GM12878 (cell line): ENCODE results near the gene CFAP299. TPM values are rescaled to one million over a fixed set of nuclear protein-coding genes. Genes with fewer than 3 reads are reported as not detected.

Source experiments
- ATAC-seq: fragments of 200-7000 bp; cut with Tn5 transposase; 3 replicates; pipeline ENCODE4 v1.9.1; 2020; ENCODE audit warnings: mild to moderate bottlenecking, moderate library complexity
- BruUV-seq: library from RNA; stranded (reverse); fragments of 400-500 nt; replicated peaks from 2 replicates; lab custom pipeline; 2021; lab: Mats Ljungman, UMichigan
- CTCF ChIA-PET: fragments of 300-600 bp; sonication (Branson Sonifier 250); formaldehyde crosslinking; extraction: SDS; loops from one replicate; lab custom pipeline; 2021; ENCODE audit warnings: inconsistent platforms; lab: Yijun Ruan, JAX
- POLR2A ChIA-PET: fragments of 350-600 bp; formaldehyde crosslinking; extraction: SDS; loops from one replicate; lab custom pipeline; 2021; ENCODE audit warnings: inconsistent platforms; lab: Charles Lee
- RAD21 ChIA-PET: fragments of 300-600 bp; sonication (Branson Sonifier 250); formaldehyde crosslinking; loops from one replicate; lab custom pipeline; 2023; ENCODE audit warnings: antibody characterized with exemption; ENCODE audit not compliant: unreplicated experiment; lab: Charles Lee
- SMC1A ChIA-PET: fragments of 300-600 bp; sonication (Branson Sonifier 250); formaldehyde crosslinking; loops from one replicate; lab custom pipeline; 2023; ENCODE audit not compliant: unreplicated experiment, uncharacterized antibody; lab: Charles Lee
- DNase-seq: peaks from one replicate; pipeline ENCODE4 v3.0.0-alpha.2; 2011; ENCODE audit warnings: low read depth, low spot score
- FAIRE-seq: peaks from 3 replicates; lab custom pipeline; 2011; peaks lifted over from hg19 to GRCh38; lab: Jason Lieb, UNC
- H2AFZ ChIP-seq: 2 replicates; pipeline ENCODE4 v1.6.0; 2011; ENCODE audit warnings: low read depth, low read length, control low read depth; ENCODE audit not compliant: control insufficient read depth
- H3K27ac ChIP-seq: 2 replicates; pipeline ENCODE4 v1.5.1; 2011; ENCODE audit warnings: control low read depth; ENCODE audit not compliant: control insufficient read depth, insufficient read depth
- H3K27me3 ChIP-seq, 2 experiments: replicated peaks in 1 of 2; 2 replicates each; pipeline versions ENCODE4 v1.6.0 to v1.6.1; 2011; ENCODE audit warnings: low read length in 1 of 2; ENCODE audit not compliant: control insufficient read depth in 2 of 2, insufficient read depth in 2 of 2
- H3K36me3 ChIP-seq, 2 experiments: 2 replicates each; pipeline ENCODE4 v1.5.1; 2011; ENCODE audit warnings: low read length in 1 of 2; ENCODE audit not compliant: control insufficient read depth in 2 of 2, insufficient read depth in 2 of 2
- H3K4me1 ChIP-seq: 2 replicates; pipeline ENCODE4 v1.6.1; 2011; ENCODE audit warnings: mild to moderate bottlenecking, low read length, moderate library complexity, mixed read lengths; ENCODE audit not compliant: control insufficient read depth, insufficient read depth
- H3K4me2 ChIP-seq: 2 replicates; pipeline ENCODE4 v1.6.0; 2011; ENCODE audit warnings: control low read depth; ENCODE audit not compliant: control insufficient read depth, insufficient read depth
- H3K4me3 ChIP-seq: fragments of 200-600 bp; sonication (generic); 2 replicates; pipeline ENCODE4 v1.5.1; 2016
- H3K79me2 ChIP-seq: 2 replicates; pipeline ENCODE4 v1.6.0; 2011; ENCODE audit warnings: low read length; ENCODE audit not compliant: control insufficient read depth, insufficient read depth
- H3K9ac ChIP-seq: 2 replicates; pipeline ENCODE4 v1.8.0; 2011; ENCODE audit warnings: low read length, control low read depth, mixed read lengths; ENCODE audit not compliant: control insufficient read depth, insufficient read depth
- H3K9me3 ChIP-seq: replicated peaks from 3 replicates; pipeline ENCODE4 v1.5.1; 2011; ENCODE audit warnings: mild to moderate bottlenecking, low read length; ENCODE audit not compliant: control insufficient read depth, insufficient read depth
- H4K20me1 ChIP-seq: 2 replicates; pipeline ENCODE4 v1.6.0; 2011; ENCODE audit not compliant: control insufficient read depth, insufficient read depth
- ATF7 ChIP-seq: fragments of 450-650 bp; IDR thresholded peaks from 2 replicates; pipeline ENCODE4 v1.6.1; 2016; ENCODE audit warnings: low read depth, mild to moderate bottlenecking
- CBX5 ChIP-seq: sonication (generic); IDR thresholded peaks from 2 replicates; pipeline ENCODE4 v1.6.1; 2016; ENCODE audit warnings: low read depth, moderate library complexity, mild to moderate bottlenecking, inconsistent platforms
- CHD1 ChIP-seq: IDR thresholded peaks from 2 replicates; pipeline ENCODE4 v1.6.1; 2012; ENCODE audit warnings: low read depth, low read length, improper control_type of control experiment
- EZH2 ChIP-seq: IDR thresholded peaks from 2 replicates; pipeline ENCODE4 v1.6.1; 2012; ENCODE audit warnings: low read depth, mild to moderate bottlenecking, control low read depth, inconsistent platforms, low read length, borderline replicate concordance; ENCODE audit not compliant: control insufficient read depth
- MTA2 ChIP-seq: fragments of 450-650 bp; IDR thresholded peaks from 2 replicates; pipeline ENCODE4 v1.6.1; 2016; ENCODE audit warnings: low read depth, mild to moderate bottlenecking, moderate library complexity
- NR2C2 ChIP-seq: IDR thresholded peaks from 2 replicates; pipeline ENCODE4 v1.6.1; 2011; ENCODE audit warnings: borderline replicate concordance, low read depth; ENCODE audit not compliant: control insufficient read depth, insufficient read length
- SP1 ChIP-seq: IDR thresholded peaks from one replicate; pipeline ENCODE4 v1.6.1; 2011; ENCODE audit warnings: low read depth, low read length
- YY1 ChIP-seq: IDR thresholded peaks from 2 replicates; pipeline ENCODE4 v1.6.1; 2011; ENCODE audit warnings: low read depth, mild to moderate bottlenecking, low read length
- ZNF207 ChIP-seq: fragments of 450-650 bp; IDR thresholded peaks from 2 replicates; pipeline ENCODE4 v1.6.1; 2014; ENCODE audit warnings: antibody characterized with exemption, mild to moderate bottlenecking, borderline replicate concordance
- WGBS: methylation state at CpG from one replicate; pipeline ENCODE4 v1.1.6; 2016; ENCODE audit warnings: low lambda C conversion rate; ENCODE audit not compliant: insufficient replicate concordance, insufficient coverage; ENCODE audit errors: missing lambda C conversion rate; 5-methylcytosine and 5-hydroxymethylcytosine counted together
- in situ Hi-C: fragments of 300-500 bp; cut with MboI; formaldehyde crosslinking; loops from 9 replicates; pipeline ENCODE4 v1.14.3; 2018; ENCODE audit warnings: mixed read lengths
- intact Hi-C: fragments of 100-400 bp; cut with micrococcal nuclease; formaldehyde crosslinking; loops from one replicate; pipeline ENCODE4 v1.14.2; 2022; ENCODE audit not compliant: unreplicated experiment
- polyA plus RNA-seq, 11 experiments: library from polyadenylated mRNA; depleted of rRNA in 4 of 11; unstranded in 6 of 11; stranded (reverse) in 5 of 11; fragments of >200 nt; fragmentation: Nextera tagmentation in 4 of 11; fragmentation: Illumina TruSeq in 1 of 11; extraction: Ambion mirVana in 4 of 11; extraction: Trizol in 1 of 11; gene quantifications; 1 replicate in 1 of 11; 2 replicates in 10 of 11; pipeline versions ENCODE4 v1.2.1 to v1.2.3, GENCODE V29; 2011 to 2016; ENCODE audit warnings: inconsistent platforms in 2 of 11, missing spikeins in 2 of 11, low read depth in 1 of 11
- total RNA-seq, 4 experiments: library from RNA; depleted of rRNA in 3 of 4; stranded (reverse); fragments of >200 nt in 3 of 4; fragmentation: Illumina TruSeq in 1 of 4; extraction: Trizol in 1 of 4; gene quantifications; 2 replicates each; pipeline versions ENCODE4 v1.2.1 to v1.2.3, GENCODE V29; 2013 to 2021
- TF ChIP-seq, protein P1 (sequence below): IDR thresholded peaks from 2 replicates; pipeline ENCODE4 v1.6.1; 2011; ENCODE audit warnings: mild to moderate bottlenecking, low read depth, low read length, moderate library complexity; ENCODE audit not compliant: insufficient replicate concordance
- TF ChIP-seq, protein P2 (sequence below): fragments of 450-650 bp; IDR thresholded peaks from 2 replicates; pipeline ENCODE4 v1.6.1; 2017; ENCODE audit warnings: mild to moderate bottlenecking, moderate library complexity

Gene CFAP299
- total and polyA plus RNA-seq, 10 of the 15 experiments (the other 5 are each of a cell fraction or from before 2014, with no cell fraction given) = 0.06 to 0.34 TPM; not detected in 8

DNA sequence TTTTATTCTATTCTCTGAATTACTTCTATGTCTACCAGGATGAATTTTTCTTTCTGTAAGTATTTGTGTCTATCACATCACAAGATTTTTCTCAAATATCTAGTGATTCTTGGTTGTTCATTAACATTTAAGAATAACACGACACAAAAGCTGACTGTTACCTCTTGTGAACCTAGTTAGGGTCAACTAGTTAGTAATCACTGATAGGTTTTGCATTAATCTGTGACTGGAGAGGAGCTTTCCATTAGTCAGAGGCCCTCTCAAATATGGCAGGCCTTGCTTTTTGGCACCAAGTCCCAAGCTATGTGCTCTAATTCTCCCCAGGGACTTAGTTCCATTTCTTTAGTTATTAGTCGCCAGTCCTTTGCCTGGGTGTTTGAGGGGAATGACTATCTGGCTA, 259.2 kb downstream of the CFAP299 start:
- H3K79me2 ChIP-seq = no peaks in the 10 kb centered on the region
- WGBS = 0% methylated on average over 2 of the region's 2 CpGs
- in situ Hi-C loops (no loop called here), intact Hi-C loops (no loop called here)
- no peak for FAIRE-seq
- POLR2A ChIA-PET = no interaction called here
- BruUV-seq = no TSS peak
- no peaks in the 10 kb centered on the region for H3K36me3 ChIP-seq
- no peaks in the 10 kb centered on the region for H3K9me3 ChIP-seq
- TF ChIP-seq EZH2 (no peak), CBX5 (no peak), YY1 (no peak)
- H2AFZ ChIP-seq = no peak overlapping the region
- no peak overlapping the region for H3K4me3 ChIP-seq
- no peaks in the 10 kb centered on the region for H3K4me1 ChIP-seq
- H4K20me1 ChIP-seq = no peaks in the 10 kb centered on the region
- no peak for ATAC-seq
- DNase-seq = no peak
- no peak overlapping the region for H3K9ac ChIP-seq
- H3K27me3 ChIP-seq = no peaks in the 10 kb centered on the region
- RAD21 ChIA-PET = interaction anchor here (0.6 kb wide), 1 partner anchor 436 kb away, joined by 3 read pairs; the partner anchor contains the start of gene BMP3
- H3K27ac ChIP-seq = no peak overlapping the region
- CTCF ChIA-PET = interaction anchor here (1.1 to 4.2 kb wide), 4 partner anchors 14 to 445 kb away, joined by 4 to 28 read pairs (median 4); no protein-coding TSS in a partner anchor
- SMC1A ChIA-PET = interaction anchor here (2.1 kb wide), 1 partner anchor 397 kb away, joined by 6 read pairs; no protein-coding TSS in a partner anchor
- no peak overlapping the region for H3K4me2 ChIP-seq

DNA sequence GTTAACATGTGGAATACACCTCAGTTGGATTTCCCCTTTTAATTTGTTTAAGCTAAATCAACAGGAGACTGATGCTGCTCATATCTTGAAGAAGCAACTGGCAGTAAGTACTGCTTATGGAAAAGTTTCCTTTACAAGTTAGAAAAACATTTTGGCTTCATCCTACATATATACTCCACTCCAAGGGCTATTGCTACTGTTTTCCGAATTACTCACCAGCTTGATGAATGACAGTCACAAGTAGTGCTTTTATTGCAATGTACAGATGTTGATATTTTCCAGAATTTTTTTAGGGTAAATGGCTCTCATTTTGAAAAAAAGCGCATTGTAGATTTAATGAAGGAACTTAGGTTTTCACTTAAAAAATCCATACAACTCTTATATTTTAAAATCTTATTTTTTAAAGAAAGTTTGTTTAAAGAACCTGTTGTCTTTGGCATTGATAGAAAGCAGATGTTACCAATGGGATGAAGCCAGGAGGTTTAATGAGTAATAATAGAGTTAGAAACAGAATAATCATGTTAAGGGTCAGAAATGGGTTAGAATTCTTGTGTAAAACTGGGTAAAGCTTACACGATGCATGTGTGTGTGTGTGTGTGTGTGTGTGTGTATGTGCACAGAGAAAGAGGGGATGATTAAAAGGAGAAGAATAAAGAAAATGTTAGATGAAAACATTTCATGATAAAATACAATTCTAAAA, 272.9 kb downstream of the CFAP299 start:
- BruUV-seq = no TSS peak
- ChIA-PET SMC1A (interaction anchor here (1.0 to 1.5 kb wide), 2 partner anchors 12 to 156 kb away, joined by 3 to 5 read pairs; no protein-coding TSS in a partner anchor), CTCF (interaction anchor here (0.7 to 4.3 kb wide), 3 partner anchors 147 to 744 kb away, joined by 3 to 22 read pairs (median 4); no protein-coding TSS in a partner anchor), POLR2A (interaction anchor here (0.5 kb wide), 1 partner anchor 21 kb away, joined by 3 read pairs; no protein-coding TSS in a partner anchor), RAD21 (no interaction called here)
- Histone ChIP-seq H3K9me3 (no peaks in the 10 kb centered on the region), H3K4me3 (no peak overlapping the region), H3K36me3 (no peaks in the 10 kb centered on the region), H4K20me1 (no peaks in the 10 kb centered on the region), H3K4me1 (0 out of 2 replicates have a peak, but pooled peaks cover 6% of the 10 kb centered on the region), H3K27me3 (no peaks in the 10 kb centered on the region), H3K9ac (no peak overlapping the region), H3K27ac (no peak overlapping the region), H3K79me2 (no peaks in the 10 kb centered on the region), H2AFZ (no peak overlapping the region), H3K4me2 (no peak overlapping the region)
- FAIRE-seq = no peak
- ATAC-seq = no peak
- DNase-seq = no peak
- intact Hi-C loops (no loop called here), in situ Hi-C loops (no loop called here)
- WGBS = 30% methylated on average over 3 of the region's 3 CpGs
- TF ChIP-seq, protein P1, sequence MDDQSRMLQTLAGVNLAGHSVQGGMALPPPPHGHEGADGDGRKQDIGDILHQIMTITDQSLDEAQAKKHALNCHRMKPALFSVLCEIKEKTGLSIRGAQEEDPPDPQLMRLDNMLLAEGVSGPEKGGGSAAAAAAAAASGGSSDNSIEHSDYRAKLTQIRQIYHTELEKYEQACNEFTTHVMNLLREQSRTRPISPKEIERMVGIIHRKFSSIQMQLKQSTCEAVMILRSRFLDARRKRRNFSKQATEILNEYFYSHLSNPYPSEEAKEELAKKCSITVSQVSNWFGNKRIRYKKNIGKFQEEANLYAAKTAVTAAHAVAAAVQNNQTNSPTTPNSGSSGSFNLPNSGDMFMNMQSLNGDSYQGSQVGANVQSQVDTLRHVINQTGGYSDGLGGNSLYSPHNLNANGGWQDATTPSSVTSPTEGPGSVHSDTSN = no peak
- TF ChIP-seq ATF7 (no peak), SP1 (no peak), ZNF207 (no peak), NR2C2 (no peak), MTA2 (no peak), CHD1 (no peak)
- TF ChIP-seq, protein P2, sequence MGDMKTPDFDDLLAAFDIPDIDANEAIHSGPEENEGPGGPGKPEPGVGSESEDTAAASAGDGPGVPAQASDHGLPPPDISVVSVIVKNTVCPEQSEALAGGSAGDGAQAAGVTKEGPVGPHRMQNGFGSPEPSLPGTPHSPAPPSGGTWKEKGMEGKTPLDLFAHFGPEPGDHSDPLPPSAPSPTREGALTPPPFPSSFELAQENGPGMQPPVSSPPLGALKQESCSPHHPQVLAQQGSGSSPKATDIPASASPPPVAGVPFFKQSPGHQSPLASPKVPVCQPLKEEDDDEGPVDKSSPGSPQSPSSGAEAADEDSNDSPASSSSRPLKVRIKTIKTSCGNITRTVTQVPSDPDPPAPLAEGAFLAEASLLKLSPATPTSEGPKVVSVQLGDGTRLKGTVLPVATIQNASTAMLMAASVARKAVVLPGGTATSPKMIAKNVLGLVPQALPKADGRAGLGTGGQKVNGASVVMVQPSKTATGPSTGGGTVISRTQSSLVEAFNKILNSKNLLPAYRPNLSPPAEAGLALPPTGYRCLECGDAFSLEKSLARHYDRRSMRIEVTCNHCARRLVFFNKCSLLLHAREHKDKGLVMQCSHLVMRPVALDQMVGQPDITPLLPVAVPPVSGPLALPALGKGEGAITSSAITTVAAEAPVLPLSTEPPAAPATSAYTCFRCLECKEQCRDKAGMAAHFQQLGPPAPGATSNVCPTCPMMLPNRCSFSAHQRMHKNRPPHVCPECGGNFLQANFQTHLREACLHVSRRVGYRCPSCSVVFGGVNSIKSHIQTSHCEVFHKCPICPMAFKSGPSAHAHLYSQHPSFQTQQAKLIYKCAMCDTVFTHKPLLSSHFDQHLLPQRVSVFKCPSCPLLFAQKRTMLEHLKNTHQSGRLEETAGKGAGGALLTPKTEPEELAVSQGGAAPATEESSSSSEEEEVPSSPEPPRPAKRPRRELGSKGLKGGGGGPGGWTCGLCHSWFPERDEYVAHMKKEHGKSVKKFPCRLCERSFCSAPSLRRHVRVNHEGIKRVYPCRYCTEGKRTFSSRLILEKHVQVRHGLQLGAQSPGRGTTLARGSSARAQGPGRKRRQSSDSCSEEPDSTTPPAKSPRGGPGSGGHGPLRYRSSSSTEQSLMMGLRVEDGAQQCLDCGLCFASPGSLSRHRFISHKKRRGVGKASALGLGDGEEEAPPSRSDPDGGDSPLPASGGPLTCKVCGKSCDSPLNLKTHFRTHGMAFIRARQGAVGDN = no peak
